NCI-H1417 (cell line): ENCODE results near the gene SEMA3C.
A peak's percentile ranks its signal among the peaks of the same experiment; 100 is the strongest.

Experiments used
- DNase-seq, 3 experiments: peaks; one replicate each; lab custom pipeline; 2025; lab: John Stamatoyannopoulos, UW

SEMA3C gene

DNA sequence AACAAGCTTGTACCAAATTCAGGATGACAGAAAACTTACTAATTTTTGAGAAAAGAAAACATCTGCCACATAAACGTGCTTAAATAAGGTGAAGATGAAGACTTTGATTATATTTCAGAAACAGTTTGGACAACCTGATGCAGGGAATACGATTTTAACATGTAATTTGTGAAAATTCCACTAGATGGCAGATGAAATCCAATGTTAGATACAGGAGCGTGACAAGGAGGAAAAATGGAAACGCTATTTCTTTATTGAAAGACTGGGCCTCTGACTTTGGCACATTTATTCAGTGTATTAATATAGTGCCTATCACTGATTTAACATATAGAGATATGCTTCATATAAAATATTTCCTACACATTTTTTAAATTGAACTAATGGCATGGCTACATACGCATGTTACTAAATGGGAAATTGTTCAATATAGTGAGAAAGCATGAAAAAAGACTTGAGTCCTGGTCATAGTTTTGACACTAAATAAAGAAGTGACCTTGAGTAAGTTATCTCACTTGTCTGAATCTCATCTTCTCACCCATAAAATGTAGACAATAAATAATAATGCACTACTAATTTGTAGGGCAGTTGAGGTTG is 219.7 kb downstream of the SEMA3C start:
- DNase-seq = peak; percentile 25 to 87 (median 84)
